Skin epidermis (tissue), 12 donors: ENCODE results near the gene EEFSEC.

Experiments
- H3K27ac ChIP-seq, 21 experiments: fragments of 200-600 bp; sonication (generic) in 11 of 21; one replicate each; pipeline ENCODE4 v1.5.0; 2020; ENCODE audit warnings: mild to moderate bottlenecking in 3 of 21, inconsistent platforms in 2 of 21, moderate library complexity in 2 of 21
- H3K4me3 ChIP-seq, 7 experiments: fragments of 200-600 bp; sonication (generic) in 2 of 7; one replicate each; pipeline ENCODE4 v1.5.0; 2020; ENCODE audit warnings: inconsistent platforms in 2 of 7, mild to moderate bottlenecking in 2 of 7, moderate library complexity in 1 of 7

EEFSEC gene

DNA sequence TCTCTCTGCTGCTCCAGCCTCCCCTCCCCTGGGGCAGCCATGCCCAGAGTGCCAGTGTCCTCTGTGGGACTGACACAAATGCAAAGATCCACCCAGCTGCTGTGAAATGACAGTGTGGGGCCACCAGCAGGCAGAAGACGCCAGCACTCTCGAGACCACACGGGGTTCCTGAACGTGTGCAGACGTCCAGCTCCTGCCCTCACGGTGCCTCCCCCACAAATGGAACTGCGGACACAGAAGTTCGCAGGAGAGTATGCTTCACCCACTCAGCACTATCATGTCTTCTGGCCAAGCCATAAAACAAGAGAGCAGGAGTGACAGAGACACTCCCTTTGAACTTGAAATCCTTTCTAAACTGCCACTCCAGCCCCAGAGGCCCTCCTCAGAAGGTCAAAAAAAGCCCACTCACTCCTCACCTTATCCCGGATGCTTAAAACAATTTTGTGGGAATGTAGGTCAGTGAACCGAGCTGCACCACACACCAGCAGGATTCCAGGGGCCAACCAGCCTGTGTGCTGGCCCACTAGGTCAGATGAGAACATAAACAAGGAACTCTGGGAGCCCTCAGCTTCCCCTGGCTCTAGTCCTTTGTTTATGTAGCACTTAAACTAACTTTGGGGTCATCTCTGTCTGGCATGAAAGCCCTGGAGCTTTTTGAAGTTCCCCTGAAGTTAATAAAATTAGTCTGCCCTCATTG, 200.9 kb downstream of the EEFSEC start:
- H3K27ac ChIP-seq: no peak overlapping the region

DNA sequence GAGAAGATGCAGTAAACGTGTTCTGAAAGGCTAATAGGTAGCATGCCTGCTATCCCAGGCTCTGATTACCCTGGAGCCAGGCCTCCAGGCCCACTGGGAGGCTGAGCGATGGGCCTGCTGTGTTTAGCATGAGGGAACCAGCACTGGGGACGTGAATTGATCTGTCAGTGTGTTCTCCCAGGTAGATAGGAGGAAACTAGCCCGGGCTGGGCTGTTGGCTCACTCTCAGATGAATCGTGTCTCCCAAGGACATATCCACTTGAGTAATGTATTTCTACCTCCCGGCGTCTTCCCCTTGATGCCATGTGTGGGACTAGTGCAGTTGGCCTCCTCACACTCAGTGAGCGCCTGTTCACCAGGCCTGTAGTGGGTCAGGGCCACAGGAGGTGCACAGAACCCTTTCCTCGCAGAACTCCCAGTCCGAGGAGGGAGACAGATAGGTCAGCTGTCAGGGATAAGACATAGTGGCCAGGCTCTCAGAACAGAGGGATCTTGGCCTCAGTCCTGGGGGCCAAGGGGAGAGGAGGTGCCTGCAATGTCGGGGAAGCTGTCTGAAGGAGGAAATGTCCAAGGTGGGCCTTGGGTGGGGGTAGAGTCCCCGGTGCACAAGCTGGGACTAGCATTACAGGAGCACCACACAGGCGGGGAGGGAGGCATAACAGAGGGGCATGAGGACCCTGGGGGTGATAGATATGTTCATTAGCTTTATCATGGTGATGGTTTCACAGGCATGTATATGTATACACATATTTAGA, 201.7 kb downstream of the EEFSEC start:
- Histone ChIP-seq H3K4me3 (no peak overlapping the region), H3K27ac (no peak overlapping the region)

More for the DNA sequence above, 200.9 kb downstream of the EEFSEC start:
- no peak overlapping the region for H3K4me3 ChIP-seq

DNA sequence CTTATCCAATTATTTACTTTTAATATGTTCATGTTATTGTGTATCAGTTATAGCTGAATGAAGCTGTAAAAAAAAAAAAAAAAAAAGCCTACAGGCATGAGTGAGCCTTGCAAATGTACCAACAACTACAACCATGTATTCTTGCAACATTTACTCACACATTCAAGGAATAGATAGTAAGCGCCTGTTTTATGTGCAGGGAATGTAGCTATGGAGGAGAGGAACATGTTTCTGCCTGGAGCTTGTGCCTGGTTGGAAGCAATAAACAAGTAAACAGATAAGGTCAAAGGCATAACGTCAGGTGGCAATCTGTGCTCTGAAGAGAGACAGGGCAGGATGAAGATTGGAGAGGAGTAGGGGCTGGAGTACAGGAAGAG, 202.2 kb downstream of the EEFSEC start:
- Histone ChIP-seq H3K27ac (no peak overlapping the region), H3K4me3 (no peak overlapping the region)

DNA sequence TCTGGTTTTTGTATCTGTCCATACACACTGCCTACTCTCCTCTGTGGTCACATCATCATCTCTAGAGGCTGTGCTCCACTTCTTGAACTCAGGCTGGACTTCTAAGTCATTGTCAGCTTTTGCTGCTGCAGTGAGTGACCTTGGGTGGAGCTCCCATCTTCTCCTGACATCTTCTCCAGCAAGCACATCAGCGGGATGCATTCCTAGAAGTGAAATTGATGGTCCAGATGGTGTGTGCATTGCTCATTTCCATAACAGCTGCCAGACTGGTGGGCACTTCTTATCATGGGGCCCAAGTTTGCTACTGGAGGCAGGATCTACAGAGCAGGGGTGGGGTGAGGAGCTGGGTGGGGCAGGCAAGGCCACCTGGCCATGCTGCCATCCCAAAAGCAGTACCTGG, 203.5 kb downstream of the EEFSEC start:
- Histone ChIP-seq H3K27ac (no peak overlapping the region), H3K4me3 (no peak overlapping the region)

DNA sequence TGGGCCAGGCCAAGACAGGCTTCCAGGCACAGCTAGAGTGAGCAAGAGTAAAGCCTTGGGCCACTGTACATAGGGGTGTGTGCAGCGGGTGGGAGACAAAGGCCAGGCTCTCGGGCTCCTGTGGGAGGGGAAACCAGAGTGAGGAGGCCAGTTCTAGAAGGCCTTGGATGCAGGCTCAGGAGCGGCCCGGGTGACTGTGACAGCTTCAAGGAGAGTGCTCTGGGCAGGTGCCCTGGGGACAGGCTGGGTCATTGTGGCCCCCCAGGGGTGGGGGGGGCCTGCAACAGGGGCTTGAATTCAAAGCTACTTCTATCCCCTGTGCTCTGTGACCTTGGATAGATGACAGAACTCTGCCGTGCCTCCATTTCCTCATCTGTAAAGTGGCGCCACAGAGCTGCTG, 204.3 kb downstream of the EEFSEC start:
- Histone ChIP-seq H3K27ac (no peak overlapping the region), H3K4me3 (no peak overlapping the region)

DNA sequence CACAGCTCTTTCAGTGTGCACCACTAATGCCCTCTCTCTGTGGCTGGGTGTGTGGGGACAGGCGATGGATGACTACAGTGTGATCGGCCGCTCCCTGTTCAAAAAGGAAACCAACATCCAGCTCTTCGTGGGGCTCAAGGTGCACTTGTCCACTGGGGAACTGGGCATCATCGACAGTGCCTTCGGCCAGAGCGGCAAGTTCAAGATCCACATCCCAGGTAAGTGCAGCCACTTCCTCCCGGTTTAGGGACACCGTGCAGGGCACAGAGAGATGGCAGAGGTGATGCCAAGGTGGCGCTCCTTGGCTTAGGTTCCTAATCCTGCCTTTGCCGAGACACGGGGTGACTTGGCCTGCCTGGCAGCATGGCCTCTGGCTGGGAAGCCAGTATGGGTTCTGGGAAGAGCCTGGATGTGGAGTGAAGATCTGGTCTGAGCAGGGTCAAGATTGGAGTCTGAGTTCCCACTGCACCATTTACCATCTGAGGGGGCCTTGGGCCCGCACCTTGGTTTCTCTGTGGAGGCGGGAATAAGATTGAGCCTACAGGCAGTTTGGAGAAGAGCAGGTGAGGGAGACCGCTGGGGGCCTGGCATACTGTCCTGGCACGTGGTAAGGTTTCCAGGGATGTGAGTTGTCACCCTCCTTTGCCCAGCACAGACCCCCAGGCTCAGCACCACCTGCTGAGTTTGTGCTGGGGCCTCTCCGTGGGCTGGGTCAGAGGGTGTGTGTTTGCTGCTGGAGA, 205.0 kb downstream of the EEFSEC start:
- no peak overlapping the region for H3K27ac ChIP-seq
- H3K4me3 ChIP-seq: no peak overlapping the region

DNA sequence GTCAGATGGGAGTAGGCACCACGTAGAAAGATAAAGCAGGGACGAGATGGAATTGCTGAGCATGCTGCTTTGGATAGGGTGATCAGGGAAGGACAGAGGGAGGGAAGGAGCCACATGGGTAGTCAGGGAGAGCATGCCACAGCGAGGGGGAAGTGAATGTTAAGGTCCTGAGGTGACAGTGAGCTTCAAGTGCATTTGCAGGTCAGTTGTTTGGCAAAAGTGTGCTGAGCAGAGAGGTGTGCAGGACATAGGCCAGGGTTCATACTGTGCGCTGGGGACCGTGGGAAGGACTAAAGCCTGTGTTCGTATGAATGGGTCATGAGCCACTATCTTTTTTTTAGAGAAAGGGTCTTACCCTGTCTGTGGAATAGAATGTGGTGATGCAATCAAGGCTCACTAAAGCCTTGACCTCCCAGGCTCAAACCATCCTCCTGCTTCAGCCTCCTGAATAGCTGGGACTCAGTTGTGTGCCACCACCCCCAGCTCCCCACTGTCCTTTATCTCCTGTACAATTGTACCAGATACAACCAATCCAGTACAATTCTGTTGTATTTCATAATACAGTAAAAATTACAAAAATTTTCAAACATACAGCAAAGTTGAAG, 205.9 kb downstream of the EEFSEC start:
- Histone ChIP-seq H3K4me3 (no peak overlapping the region), H3K27ac (no peak overlapping the region)

DNA sequence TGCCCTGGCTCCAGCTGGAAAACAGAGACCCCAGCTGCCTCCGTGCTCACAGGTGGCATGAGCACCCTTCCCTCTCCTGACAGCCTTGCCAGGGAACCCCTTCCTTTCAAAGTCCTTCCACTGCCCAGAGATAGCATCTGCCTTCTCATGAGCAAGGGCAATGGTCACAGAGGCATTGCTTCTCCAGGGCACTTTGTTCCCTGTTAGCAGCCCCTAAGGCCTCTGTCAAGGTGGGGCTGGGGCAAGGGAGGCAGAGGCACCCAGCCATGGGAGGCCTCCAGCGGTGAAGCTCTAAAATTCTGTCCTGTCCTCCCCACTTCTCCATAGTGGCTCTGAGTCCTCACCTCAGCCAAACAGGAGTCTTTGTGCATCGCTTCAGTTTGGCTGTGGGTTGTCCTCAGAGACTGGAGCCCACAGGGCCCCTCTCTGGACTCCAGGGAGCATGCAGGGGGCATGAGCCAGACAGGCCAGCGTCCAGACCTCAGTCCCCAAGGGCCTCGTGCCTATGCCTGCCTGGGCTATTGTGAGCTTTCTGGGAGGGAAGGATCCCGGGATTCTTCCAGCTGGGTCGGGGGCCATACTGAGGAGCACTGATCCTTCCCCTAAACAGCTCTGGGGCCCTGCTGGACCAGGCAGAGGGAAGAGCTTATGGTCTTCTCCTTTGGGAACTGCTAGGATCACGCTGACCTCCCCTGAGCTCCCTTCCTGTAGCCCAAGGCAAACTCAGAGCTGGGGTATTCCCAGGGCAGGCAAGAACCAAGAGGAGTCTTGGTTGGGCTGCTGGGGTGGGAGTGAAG, 206.8 kb downstream of the EEFSEC start:
- H3K4me3 ChIP-seq: no peak overlapping the region
- H3K27ac ChIP-seq: no peak overlapping the region

DNA sequence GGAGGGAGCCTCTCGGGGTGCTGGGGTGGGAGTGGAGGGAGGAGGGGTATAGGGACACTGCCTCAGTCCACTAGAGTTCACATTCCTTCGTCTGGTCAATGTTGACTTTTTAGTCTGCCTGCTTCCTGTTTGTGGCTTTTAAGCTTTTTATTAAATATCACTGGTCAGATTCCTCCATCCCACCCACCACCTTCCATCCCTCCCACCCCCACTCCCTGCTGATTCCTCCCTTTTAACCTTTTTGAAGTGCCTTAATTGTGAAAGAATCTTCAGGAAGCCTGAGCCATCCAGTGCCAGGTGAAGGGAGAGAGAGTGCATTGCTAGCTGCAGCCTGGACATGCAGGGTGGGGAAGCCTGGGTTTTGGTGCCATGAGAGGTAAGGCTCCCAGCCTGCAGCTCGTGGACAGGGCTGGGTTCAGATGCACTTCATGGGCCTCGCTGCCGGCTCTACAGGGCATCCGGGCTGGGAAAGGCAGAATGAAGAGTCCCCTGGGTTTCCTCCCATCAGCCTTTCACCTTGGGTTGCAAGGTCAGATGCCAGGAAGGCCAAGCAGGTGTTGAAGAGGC, 207.5 kb downstream of the EEFSEC start:
- no peak overlapping the region for H3K4me3 ChIP-seq
- no peak overlapping the region for H3K27ac ChIP-seq

DNA sequence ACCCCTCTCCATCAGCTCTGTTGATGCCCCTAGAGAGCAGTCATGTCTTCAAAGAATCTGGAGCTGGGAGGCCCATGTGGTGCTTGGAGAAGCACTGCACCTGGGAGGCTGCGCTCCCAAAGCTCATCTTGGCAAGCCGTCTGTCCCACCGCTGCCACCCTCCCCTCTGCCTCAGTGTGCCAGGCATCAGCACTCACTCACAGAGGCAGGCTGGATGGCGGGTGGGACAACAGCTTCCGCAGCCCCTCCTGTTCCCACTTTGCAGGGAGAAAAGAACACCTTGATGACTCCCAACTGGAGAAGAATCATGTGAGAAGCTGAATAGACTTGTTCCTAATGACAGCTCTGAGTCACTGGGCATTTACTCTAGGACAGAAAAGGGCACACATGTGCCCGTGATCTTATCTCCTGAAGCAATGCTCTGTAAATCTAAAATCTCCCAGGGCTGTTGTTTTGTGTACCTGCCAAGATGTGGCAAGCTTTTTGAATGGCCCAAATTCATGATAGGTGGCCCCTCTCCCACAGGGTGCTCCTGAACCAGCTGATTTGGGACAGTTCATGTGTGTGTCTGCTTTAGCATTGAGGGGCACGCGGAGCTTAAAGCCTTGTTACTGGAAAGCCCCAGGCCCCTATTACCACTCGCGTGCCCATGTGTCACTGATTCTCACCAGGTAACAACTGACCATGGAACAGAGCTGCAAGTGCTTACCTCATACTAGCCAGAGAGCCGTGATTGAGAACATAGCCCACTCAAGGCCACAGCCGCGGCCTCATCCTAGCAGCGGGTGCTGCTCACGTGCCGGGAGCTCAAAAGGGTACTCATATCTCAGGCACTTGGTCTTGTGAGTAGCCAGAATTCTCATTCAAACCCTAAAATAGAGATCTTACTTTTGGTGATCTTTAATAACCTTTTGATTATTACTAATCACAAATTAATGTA, 209.0 kb downstream of the EEFSEC start:
- H3K27ac ChIP-seq: no peak overlapping the region

DNA sequence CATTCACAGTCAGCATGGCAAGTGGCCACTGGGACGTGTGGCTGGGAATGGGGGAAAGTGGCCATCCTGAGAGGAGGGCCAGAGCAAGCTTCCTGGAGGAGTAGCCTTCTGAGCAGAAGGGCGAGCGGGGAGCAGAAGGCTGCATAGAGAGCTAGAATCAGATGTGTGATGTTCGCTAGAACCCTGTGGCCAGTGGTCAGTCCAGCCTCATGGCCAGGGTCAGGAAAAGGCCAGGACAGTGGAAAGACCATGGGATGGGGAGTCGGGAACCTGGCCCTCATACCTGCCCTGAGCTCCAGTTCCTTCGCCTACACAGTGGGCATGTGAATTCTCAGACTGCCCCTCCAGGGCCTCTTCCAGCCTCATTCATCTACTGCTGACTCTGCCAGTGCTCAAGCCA, 211.0 kb downstream of the EEFSEC start:
- H3K4me3 ChIP-seq: no peak overlapping the region
- no peak overlapping the region for H3K27ac ChIP-seq

More for the DNA sequence above, 209.0 kb downstream of the EEFSEC start:
- no peak overlapping the region for H3K4me3 ChIP-seq

DNA sequence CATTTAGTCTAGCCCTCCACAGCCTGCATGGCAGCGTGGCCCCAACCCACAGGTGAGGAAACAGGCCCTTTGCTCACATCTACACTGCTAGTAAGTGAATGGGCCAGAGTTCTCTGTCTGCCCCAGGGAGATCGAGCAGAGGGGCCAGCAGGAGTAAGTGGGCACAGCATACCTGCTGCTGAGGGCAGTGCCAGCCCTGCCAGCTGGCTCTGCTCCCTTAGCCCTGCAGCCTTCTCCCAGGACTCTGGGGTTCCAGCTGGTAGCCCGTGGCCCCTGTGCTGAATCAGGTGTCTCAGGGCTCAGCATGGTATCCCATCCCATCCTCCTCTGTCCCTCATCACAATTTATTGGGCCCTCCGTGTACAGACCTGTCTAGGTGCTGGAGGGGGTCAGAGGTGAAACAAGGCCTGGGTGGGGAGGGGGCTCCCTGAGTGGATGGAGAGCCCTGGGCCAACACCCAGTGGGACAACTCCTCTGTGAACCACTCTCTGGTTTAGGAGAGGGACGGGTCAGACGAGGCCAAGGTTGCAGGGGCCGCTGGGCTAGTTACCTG, 211.6 kb downstream of the EEFSEC start:
- H3K4me3 ChIP-seq: no peak overlapping the region
- H3K27ac ChIP-seq: no peak overlapping the region

DNA sequence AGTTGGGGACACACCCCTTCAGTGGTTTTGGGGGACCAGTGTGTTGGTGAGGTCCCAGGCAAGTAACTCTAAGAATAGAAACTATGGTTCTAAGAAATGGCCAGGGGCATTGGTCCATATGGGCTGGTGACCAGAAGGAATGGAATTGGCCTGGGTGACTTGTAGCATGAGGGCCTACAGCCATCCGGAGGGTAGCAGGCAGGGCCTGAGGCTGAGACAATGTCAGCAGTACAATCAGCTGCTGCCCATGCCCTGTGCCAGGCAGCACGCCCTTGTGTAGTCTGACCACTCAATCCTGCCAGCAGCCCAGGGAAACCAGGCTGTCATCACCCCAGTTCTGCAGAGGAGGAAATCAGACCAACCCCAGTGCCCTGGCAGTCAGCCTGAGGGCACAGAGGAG, 212.9 kb downstream of the EEFSEC start:
- Histone ChIP-seq H3K4me3 (no peak overlapping the region), H3K27ac (no peak overlapping the region)

DNA sequence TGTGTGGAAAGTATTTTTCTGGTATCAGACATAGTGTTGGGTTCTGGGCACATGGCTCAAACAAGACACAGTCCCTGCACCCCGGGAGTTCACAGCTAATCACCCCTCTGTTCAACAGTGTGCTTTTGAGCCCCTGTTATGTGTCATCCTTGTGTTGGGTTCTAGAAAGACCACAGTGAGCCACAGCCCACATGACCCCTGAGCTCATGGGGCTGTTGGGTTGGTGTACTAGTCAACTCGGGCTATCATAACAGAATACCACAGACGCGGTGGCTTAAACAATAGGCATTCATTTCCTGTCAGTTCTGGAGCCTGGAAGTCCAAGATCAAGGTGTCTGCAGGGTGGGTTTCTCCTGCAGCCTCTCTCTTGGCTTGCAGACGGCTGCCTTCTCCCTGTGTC, 213.4 kb downstream of the EEFSEC start:
- Histone ChIP-seq H3K27ac (no peak overlapping the region), H3K4me3 (no peak overlapping the region)

DNA sequence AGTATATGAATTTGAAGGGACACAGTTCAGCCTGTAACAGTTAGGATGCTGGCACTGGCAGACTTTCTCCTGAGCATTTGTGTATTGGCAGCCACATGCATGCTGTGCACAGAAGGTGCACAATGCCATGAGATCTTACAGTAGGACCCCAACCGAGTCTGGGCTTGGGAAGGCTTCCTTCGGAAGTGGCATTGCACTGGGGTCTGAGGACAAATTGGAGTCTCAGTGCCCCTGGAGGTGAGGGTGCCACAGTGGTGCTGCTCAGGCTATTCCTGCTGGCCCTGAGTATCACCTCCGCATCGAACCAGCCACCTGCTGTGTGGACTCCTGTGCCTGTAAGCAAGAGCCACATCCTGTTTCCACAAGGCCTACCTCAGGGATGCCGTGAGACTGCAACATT, 213.9 kb downstream of the EEFSEC start:
- Histone ChIP-seq H3K4me3 (no peak overlapping the region), H3K27ac (no peak overlapping the region)

DNA sequence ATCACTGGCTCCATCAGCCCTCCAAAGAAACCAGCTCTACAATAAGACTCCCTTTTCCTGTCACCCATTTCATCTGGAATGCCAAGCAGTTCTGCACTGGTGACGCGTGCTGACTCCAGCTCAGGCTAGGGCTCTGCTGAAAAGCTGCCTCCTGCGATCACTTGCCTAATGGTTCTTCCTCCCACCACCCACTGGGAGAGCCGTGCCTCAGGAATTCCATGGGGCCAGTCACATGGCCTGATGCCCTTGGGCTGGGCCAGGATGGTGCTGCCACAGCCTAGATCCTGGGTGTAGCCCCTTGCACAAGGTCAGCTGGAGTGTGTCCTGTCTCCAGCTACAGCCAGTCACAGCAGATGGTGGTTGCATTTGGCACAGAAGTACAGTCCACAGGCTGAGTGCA, 214.5 kb downstream of the EEFSEC start:
- no peak overlapping the region for H3K27ac ChIP-seq
- H3K4me3 ChIP-seq: no peak overlapping the region

DNA sequence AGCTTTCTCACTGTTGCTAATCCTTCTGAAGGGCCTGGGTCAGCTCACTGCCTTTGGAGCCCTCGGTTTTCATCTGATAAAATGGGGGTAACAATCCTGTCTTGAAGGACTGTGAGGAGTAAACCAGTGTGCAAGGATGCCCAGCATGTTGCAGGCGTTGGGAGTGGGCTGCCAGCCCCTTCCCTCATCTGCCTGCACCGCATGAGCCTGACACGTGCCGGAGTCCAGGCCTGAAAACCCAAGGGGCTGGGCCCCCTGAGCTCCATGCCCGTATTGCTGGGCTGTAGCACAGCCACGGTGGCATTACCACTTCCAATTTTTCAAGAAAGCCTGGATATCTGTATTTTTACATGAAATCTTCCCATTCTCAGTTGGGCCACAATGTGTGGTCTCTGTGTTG, 215.3 kb downstream of the EEFSEC start:
- H3K27ac ChIP-seq: no peak overlapping the region
- no peak overlapping the region for H3K4me3 ChIP-seq

DNA sequence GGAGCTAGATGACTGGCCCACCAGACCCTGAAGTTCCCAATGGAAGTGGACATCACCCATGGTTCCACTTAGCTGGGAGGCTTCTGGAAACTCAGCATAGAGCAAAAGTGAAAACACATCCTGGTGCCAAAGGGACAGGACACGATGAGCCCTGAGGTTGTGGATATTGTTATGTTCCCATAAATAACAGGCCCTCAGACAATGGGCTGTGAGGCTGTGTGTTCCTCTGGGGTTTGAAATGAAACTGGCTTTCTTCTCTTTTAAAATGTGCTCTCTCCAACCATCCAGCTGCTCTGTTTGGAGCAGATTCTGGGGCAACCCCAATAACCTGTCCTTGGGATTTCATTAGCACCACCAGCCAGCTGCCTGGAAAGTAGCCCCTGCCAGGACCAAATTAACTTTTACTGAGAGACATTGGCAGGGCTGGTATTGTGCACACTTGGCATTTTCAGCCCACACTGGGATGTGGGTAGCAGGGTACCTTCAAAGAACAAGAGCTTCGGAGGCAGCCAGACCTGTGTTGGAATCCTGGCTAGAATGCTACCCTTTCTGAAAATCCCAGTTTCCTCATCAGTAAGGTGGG, 215.9 kb downstream of the EEFSEC start:
- Histone ChIP-seq H3K27ac (no peak overlapping the region), H3K4me3 (no peak overlapping the region)
